GM19452 (cell line): ENCODE measurements around the gene GOLGA6B.
"Not testable (repeated sequence)": the region's sequence is repeated elsewhere in the genome, so short reads cannot be mapped to it uniquely, and the experiment has no call there.

ENCODE experiments used
- ATAC-seq: cut with Tn5 transposase; IDR thresholded peaks from one replicate; pipeline ENCODE4 v1.9.1; 2021; ENCODE audit not compliant: unreplicated experiment

Gene GOLGA6B

DNA sequence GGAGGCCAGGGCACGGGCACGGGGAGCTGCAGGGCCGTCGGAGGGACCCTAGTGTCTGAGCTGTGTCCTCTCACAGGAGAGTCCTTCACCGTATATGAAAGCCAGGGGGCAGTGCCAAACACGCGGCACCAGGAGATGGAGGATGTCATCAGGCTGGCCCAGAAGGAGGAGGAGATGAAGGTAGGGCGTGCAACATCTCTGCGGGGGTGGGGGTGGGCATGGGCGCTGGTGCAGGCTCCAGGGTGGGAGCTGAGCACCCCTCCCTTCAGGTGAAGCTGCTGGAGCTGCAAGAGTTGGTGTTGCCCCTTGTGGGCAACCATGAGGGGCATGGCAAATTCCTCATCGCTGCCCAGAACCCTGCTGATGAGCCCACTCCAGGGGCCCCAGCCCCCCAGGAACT, 11.2 kb downstream of the GOLGA6B start:
- ATAC-seq = not testable (repeated sequence)

DNA sequence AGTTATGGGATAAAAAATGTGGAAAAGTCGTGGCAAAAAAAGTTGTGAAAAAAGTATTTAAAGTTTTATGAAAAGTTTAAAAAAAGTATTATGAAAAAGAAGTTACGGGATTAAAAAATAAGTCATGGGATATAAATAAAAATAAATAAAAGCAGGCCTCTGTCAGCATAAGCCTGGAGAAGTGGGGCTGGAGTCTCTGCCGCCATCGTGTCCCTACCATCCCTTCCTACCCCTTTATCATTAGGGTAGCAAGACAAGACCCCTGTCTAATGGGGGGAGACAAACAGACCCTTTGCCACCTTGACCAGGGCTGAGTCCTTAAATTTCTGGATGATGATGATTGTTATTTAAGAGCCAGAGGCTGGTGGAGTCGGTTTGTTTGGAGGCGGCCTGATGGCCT, 15.3 kb downstream of the GOLGA6B start:
- ATAC-seq = not testable (repeated sequence)

DNA sequence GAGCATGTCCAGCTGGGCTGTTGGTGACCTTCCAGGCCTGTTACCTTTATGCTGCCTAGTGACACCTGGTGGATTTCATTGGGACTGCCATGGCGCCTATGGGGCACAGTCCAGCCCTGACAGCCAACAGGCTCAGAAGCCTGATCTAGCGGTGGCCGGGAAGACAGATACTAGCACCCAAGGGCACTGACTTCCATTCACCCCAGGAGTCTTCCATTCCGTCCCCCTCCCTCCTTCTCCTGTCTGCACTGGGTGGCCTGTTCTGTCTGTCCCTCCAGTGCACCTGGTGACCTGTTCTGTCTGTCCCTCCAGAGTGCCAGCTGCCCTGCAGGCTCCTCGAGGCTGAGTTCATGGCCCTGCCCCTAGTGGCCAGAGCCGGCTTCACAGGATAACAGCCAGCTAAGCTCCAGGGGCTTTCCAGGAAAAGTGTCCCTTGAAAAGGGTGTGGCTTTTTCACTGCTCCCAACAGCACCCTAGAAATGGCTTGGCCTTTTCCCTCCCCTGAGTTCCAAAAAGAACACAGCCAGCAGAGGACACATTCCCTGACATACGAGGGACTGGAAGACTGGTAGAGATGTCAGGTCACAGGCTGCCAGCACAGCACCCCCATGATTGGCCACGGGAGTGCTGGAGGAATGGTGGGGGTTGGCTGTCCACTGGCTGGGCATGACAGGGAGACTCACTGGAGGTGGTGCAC, 16.3 kb downstream of the GOLGA6B start:
- ATAC-seq = peak; percentile 88

DNA sequence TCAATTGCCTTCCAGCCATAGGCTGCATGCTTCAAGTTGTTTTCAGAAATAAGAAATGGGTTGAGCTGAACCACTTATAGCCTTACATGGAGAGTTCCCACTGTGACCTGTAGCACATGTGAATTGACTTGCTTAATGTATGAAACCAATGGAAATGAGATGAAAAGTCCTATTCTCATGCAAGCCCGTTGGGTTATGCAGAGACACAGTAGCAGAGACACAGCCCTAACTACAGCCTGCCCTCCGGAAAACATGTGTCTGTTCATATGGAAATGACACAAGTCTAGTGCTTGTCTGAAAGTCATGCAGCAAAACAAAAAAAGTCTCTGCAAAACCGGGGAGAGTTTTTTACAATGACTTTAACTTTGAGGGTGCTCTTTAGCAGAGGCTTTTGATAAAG, 17.0 kb downstream of the GOLGA6B start:
- no peak for ATAC-seq

DNA sequence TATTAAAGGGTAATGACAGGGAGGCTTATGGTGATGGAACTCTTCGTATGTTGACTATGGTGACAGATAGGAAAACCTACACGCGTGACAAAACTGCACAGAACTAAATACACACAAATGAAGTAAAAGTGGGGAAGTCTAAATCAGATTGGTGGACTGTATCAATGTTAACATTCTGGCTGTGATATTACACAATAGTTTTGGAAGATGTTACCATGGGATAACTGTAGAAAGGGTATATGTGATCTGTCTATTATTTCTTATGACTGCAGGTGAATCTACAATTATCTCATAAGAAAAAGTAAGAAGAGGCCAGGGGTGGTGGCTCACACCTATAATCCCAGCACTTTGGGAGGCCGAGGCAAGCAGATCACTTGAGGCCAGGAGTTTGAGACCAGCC, 22.3 kb downstream of the GOLGA6B start:
- ATAC-seq = no peak

DNA sequence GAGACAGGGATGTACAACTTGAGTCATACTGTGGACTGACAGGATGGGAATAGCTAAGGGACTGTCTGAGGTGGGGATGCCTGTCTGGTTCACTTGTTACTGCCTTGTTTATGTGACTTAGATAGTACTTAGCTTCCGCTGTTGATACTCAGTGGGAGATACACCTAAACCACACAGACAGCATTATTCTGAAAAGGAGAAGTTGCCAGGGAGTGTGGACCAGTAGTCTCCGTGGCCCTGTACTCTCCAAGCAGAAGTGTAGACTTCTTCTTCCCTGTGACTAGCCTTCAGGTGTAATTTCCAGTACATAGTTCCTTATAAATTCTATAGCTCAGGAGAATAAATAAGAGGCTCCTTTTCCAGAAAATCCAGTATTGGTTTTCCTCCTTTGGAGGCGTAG, 26.4 kb downstream of the GOLGA6B start:
- no peak for ATAC-seq

DNA sequence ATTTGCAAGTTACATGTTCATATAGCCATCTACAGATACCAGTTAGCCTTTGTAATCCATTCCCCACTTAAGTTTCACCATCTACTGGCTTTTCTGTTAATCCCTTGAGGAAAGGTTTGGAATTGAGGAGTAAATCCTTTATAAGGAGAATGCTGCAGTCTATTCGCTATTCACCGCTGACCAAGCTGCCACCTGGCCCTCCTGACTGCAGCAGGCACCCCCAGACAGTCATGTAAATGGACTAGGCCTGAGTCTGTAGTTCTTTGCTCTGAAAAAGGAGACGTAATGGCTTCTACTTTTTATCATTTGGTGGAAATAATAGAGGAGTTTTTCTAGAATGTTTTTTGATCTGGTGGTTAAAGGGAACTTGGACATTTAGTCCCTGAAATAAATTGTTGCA, 28.3 kb downstream of the GOLGA6B start:
- no peak for ATAC-seq

DNA sequence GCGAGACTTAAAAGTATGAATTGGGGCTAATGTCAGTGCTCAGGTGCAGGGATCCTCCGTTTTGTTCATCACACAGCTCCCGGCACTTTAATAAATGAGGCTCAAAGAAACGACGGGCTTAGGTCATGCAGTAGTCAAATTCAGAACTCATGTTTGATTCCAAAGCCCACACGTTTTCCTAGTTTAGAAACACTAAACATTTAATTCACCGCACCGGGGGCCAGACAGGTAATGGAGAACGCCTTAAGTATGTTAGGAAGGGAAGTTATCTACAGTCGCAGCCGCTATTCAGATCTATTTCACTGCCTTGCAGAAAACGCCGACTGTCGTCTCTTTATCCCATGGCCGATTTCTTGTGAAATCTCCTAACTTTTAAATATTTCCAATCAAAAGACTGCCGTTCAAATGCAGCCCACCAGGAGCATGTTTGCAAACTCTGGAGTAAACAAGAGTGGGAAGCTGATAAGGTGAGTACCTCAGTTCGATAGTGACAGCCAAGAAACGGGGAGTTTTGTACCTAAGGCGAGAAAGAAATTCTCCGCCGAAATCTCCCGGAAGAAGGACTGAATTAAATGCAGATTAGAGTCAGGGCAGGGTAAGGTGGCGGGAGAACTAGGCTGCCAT, 30.9 kb downstream of the GOLGA6B start:
- no peak for ATAC-seq

DNA sequence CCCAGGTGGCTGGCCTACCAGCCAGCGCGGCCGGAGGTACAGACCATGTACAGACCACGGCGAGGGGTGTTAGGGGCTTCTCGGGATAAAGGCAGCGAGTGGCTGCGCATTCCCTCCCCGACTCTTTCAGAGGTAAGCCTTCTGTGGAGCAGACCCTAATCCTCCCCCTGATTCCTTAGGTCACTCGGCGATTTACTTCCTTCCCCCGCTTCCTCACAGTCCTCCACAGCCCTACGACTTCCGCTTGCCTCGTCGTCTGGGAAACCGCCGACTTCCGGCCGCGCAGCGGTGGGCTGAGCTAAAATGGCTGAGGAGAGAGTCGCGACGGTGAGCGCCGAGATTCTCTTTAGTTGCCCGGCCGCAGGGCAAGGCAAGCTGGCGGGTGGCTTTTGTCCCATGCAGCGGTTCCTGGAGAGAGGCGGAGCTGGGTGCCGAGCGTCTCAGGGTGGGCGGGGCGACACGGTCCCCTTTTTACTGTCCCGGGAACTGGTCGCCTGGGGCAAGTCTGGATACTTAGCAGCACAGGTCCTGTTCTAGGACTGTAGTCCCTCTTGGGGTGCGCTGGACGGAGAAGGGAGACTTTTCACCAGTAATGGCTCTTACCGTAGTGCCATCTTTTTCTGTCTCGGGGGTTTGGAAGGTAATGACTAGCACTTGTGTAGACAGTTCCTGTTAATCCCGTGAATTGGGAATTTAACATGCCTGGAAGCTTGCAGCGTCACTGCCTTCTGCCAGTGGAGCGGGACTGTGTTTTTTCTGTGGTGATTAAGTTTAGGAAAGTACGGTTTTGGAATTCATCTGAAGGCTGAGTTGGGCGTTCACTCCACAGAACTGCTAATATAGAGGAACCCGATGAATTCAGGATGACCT, 31.7 kb downstream of the GOLGA6B start, which contains the start of the genes BBS4 and HIGD2B:
Gene BBS4, plus strand, starts transcription at position 283 of the 870 bp plus-strand sequence. Its CDS starts 21 bp downstream, at position 304.
Gene HIGD2B, minus strand, starts transcription at position 258 of the 870 bp plus-strand sequence. CDS start 9,808 bp downstream, outside the sequence.
- ATAC-seq = peak; percentile 98

DNA sequence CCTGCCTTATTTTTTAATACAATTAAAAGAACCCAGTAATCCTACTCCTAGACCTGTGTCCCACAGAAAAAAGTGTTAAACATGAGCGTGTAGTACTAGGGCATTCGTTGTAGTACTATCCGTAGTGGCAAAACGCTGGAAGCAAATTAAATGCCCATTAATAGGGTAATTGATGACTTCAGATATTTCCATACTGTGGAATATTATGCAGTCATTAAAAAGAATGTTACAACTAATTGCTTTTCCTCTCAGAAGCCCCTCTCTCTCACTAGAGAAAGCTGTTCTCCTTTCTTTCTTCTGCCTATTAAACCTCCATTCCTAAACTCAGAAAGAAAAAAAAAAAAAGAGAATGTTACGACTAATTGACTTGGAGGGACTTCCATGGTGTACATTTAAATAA, 34.2 kb downstream of the GOLGA6B start:
- ATAC-seq = no peak

DNA sequence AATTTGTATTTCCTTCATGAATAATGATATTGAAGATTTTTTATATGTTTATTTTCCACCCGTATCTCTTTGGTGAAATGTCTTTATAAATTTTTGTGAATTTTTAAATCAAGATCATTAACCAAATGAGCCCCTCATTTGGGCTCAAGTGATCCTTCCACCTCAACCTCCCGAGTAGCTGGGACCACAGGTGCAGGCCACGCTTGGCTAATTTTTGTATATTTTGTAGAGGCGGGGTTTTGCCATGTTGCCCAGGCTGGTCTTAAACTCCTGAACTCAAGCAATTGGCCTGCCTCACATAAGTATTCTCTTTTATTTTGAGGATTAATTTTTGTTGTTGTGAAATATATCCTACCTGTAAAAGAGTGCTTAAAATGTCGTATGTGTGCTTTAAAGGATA, 36.4 kb downstream of the GOLGA6B start:
- no peak for ATAC-seq

DNA sequence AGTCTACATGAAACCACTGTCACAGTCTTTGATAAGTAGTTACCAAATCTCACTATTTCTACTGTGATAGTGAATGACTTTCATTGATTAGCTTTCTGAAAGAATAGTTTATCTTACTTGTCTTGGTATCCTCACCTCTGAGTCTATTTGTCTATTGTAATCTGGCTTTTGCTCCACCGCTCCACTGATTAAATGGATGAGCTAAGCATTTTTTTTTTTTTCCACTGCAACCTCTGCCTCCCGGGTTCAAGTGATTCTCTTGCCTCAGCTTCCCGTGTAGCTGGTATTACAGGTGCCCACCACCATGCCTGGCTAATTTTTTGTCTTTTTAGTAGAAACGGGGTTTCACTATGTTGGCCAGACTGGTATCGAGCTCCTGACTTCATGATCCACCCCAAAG, 44.4 kb downstream of the GOLGA6B start:
- ATAC-seq = no peak

DNA sequence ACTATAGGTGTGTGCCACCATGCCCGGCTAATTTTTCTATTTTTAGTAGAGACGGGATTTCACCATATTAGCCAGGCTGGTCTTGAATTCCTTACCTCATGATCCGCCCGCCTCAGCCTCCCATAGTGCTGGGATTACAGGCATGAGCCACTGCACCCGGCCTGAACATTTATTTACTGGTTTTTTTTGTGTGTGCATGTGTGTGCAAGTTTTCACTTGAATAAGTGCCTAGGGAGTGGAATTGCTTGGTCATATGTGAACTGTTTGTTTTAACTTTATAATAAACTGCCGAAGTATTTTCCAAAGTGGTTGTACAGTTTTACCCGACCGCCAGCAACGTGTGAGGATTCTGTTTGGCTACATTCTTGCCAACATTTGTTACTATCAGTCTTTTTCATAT, 45.6 kb downstream of the GOLGA6B start:
- ATAC-seq = no peak

DNA sequence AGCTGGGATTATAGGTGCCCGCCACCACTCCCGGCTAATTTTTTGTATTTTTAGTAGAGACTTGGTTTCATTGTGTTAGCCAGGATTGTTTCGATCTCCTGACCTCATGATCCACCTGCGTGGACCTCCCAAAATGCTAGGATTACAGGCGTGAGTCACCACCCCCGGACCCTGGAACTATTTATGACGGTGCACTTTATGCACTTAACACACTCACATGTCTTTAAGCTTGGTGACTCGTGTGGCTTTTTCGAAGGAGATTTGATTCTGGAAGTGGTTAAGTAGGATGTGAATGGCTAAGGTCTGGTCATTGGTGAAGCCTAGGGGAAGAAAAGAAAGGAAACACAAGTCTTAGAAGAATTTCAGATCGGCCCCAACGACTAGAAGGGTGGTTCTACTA, 51.8 kb downstream of the GOLGA6B start:
- no peak for ATAC-seq

DNA sequence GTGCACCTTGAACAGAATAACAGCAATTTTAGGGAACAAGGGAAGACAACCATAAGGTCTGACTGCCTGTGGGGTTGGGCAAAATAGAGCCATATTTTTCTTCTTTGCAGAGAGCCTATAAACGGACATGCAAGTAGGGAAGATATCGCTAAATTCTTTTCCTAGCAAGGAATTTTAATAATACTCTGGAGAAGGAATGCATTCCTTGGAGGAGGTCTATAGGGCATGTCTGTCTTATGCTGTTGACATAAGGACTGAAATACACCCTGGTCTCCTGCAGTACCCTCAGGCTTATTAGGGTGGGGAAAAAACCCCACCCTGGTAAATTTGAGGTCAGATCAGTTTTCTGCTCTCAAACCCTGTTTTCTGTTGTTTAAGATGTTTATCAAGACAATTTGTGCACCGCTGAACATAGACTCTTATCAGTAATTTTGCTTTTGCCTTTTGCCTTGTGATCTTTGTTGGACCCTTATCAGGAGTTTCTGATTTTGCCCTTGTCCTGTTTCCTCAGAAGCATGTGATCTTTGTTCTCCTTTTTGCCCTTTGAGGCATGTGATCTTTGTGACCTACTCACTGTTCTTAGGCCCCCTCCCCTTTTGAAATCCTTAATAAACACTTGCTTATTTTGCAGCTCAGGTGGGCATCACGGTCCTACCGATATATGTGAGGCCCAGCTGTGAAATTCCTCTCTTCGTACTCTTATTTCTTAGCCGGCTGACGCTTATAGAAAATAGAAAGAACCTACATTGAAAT, 54.2 kb downstream of the GOLGA6B start:
- ATAC-seq = not testable (repeated sequence)
